Activated effector memory CD4-positive, alpha-beta T cell treated with anti-CD3 and anti-CD28 coated beads, Interleukin-2, amount 50 U/mL, for 16 hours (primary cell): ENCODE measurements around the gene RBM17.
"Not testable (repeated sequence)": the region's sequence is repeated elsewhere in the genome, so short reads cannot be mapped to it uniquely, and the experiment has no call there.

Source experiments
- DNase-seq: peaks from one replicate; pipeline ENCODE4 v3.0.0-alpha.2; 2020

Gene RBM17

DNA sequence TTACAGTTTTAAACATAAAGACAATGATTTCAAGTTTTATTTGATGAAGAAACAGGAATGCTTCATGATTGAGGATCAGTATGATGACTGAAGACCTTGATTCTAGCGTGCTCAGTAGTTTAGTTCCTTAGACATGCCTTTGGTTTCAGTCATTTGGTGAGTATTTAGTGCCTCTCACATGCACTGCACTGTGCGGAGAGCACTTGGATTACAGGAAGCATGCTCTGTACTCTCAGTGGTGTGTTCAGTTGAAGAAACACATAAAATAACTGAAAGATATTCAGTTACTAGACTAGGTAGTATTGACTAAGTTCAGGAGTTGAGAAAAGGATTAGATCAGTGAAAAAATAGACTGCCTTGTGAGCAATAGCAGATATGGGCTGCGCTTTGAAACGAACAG is 25.5 kb downstream of the RBM17 start:
- DNase-seq, result no peak

GRCh38 chr10:6114805-6115341 is 26.0 kb downstream of the RBM17 start:
- DNase-seq, result no peak

DNA sequence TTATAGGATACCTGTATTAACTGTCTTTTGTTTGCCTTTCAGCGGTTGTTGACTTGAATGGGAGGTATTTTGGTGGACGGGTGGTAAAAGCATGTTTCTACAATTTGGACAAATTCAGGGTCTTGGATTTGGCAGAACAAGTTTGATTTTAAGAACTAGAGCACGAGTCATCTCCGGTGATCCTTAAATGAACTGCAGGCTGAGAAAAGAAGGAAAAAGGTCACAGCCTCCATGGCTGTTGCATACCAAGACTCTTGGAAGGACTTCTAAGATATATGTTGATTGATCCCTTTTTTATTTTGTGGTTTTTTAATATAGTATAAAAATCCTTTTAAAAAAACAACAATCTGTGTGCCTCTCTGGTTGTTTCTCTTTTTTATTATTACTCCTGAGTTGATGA is 26.6 kb downstream of the RBM17 start:
- no peak for DNase-seq

DNA sequence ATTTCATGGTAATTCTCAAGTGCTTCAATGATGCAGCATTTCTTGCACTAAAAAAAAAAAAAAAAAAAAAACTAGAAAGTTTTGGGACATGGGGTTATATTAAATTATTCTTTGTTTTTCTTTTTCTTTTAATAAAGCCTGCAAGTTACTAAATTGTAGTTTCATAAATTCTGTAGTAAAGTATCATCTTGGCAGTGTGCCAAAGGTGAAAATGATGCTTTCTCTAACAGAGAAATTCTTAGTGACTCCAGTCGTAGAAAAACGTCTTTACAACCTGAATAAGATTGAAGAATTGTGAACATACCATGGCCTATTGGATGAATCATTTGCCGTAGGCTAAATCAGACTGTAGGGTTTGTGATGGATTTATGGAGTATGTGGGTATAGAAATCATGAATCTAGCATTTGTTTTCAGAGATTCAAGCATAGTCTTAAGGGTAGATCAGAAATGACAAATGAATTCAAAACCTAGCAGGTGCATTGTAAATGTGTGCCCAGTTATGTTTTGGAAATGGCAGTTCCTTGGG is 27.1 kb downstream of the RBM17 start:
- DNase-seq, result no peak

- no peak for DNase-seq
These were observed 28.0 kb downstream of the RBM17 start for GRCh38 chr10:6116806-6117205.

- DNase-seq, result no peak
These were observed 28.9 kb downstream of the RBM17 start for GRCh38 chr10:6117711-6118110.

- DNase-seq, result no peak
These were observed 30.6 kb downstream of the RBM17 start for GRCh38 chr10:6119423-6119822.

DNA sequence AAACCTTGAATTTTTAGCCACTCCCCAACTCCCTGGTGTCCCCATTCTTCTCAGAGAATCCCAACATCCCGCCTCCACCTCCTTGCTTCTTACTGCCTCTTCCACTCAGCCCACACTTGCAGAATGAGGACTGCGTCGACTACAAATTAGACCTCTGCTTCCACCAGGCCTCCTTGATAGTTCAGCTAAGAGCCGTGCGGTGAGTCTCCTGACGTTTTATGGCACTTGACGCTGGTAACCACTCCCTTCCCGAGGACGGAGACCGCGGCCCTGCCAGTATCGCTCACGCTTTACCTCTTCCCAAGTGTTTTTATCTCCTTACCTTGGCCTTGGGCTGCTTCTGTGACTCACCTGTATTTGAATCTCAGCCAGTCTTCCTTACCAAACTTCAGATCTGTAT is 31.1 kb downstream of the RBM17 start:
- no peak for DNase-seq

GRCh38 chr10:6120691-6121090 is 31.9 kb downstream of the RBM17 start:
- no peak for DNase-seq

DNA sequence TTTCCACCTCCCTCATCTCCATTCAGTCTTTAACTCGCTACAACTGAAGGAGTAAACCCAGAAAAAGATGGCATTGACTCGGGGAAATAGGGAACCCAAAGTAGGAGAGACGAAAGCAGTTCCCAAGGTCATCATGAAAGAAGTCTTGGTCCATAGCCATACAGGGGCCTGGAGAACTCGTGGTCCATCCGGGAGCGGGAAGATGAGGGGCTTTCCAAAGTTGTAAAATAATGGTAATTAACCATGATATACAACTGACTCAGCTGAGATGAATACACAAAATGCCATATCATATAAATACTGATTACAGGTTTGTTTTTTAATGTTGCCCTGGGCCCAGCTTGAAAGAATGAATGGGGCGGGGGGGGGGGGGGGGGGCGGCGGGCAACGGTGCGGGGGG is 32.3 kb downstream of the RBM17 start:
- DNase-seq, result no peak

DNA sequence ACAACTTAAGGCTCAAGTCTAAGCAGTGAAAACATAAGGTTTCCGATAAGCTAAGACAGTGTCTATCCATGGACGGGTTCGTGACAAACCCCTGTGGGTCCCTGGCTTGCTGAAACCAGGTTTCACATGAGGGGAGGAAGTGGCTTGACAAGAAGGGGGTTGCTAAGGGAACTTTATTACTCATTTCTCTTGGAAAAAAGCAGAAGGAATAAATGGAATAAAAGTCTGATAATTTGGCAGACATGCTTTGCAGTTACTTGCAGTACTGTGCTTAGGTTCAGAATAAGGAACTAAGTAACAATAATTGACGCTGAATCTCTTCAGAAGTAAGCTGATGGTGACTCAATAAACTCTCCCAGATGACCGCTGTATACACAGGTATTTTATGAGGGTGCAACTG is 34.7 kb downstream of the RBM17 start:
- no peak for DNase-seq

DNA sequence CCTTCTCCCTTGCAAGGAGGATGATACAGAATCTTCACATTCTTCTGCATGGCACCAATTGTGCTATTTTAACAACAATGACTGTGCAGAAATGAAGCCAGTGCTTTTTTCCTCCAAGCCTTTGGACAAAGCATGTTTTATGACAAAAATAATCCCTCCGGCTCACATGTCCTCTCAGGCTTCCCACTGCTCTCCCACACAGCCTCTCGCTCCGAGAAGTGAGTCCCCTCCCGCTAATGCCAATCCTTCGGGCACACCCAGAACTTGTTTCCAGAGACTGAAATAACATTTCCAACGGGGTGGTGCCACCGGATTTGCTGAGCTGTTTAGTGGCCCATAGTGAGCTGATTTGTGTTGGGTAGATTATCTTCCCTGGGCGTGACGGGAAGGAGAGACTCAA is 35.8 kb downstream of the RBM17 start:
- DNase-seq, result no peak

DNA sequence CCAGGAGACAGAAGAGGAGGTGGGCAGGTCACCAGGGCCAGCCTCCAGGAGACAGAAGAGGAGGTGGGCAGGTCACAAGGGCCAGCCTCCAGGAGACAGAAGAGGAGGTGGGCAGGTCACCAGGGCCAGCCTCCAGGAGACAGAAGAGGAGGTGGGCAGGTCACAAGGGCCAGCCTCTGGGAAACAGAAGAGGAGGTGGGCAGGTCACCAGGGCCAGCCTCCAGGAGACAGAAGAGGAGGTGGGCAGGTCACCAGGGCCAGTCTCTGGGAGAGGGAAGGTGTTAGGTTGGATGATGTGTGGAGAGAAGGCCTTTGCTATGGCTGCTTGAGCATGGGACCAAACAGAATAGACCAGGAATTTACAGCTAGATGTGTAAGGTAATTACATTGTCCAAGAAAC is 38.6 kb downstream of the RBM17 start:
- DNase-seq, result not testable (repeated sequence)

GRCh38 chr10:6128087-6128486 is 39.3 kb downstream of the RBM17 start:
- DNase-seq, result no peak

- no peak for DNase-seq
These were observed 39.9 kb downstream of the RBM17 start for GRCh38 chr10:6128591-6129251.

- DNase-seq, result peak; percentile 58
These were observed 42.1 kb downstream of the RBM17 start for GRCh38 chr10:6130848-6131470.

- peak; percentile 36 for DNase-seq
These were observed 44.7 kb downstream of the RBM17 start for GRCh38 chr10:6133331-6134098.

GRCh38 chr10:6134099-6134823 is 45.4 kb downstream of the RBM17 start:
- peak; percentile 55 for DNase-seq

DNA sequence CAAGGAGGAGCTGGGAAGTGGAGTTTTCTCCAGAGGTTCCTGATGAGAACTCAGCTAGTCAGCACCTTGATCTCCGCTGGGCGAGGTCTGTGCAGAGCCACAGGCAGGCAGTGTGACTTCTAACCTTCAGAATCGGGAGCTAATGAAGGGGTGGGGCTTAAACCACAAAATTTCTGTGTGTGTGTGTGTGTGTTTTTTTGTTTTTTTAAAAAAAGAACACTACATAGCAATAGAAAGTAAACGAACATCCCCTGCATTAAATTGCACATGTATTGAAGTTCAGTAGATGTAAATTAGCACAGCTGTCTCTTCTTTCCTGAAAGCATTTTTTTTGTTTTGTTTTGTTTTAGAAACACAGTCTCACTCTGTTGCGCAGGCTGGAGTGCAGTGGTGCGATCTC is 46.2 kb downstream of the RBM17 start:
- DNase-seq, result peak; percentile 71

GRCh38 chr10:6135589-6136168 is 46.8 kb downstream of the RBM17 start:
- no peak for DNase-seq

DNA sequence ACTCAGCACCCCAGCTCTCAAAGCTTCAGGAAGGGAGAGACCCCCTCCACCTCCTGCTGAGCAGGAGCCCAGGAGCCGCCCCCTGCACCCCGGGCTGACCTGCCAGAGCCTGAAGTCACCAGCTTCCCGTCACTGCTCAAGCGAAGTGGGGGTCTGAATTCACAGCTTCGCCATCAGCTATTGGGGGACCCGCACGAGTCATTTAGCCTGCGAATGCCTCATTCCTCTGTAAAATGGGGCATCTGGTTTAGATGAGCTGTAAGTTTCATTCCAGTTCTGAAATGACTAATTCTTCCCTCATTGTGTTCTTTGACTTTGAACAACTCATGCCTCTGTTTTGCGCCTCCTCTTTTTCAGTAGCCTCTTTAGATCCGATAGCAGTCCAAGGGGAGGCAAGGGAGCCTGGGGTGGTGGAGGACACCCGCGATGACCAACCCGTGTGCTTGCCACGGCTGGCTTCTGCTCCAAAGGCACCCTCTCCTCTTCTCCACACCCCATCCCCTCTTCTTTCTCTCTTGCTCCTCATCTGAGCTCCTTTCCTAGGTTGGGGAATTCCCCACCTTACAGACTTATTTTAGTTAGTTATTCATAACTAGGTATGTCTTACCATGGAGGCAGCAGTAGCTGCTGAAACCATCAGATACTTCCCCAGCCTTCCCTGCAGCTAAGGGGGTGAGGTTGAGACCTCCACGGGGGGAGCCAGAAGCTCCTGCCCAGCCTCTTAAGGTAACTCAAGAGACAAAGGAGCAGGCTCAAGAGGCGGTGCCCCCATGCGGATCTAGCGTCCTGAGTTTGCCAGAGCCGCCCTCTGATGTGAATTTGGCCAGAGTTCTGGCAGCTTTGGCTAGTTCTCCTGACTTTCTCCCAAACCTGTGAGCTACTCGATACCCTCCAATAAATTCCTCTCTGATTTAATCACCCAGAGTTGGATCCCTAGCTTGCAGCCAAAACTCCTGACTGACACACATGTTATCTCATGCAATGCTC is 47.7 kb downstream of the RBM17 start:
- DNase-seq, result peak; percentile 83
